GM18909 (cell line): ENCODE data around the gene DYRK4.

ENCODE experiments used
- ATAC-seq: cut with Tn5 transposase; IDR thresholded peaks from one replicate; pipeline ENCODE4 v1.9.1; 2021; ENCODE audit warnings: mild to moderate bottlenecking; ENCODE audit not compliant: unreplicated experiment, poor library complexity

The DYRK4 gene

GRCh38 chr12:4609071-4609470, 47.1 kb downstream of the DYRK4 start:
- no peak for ATAC-seq

DNA sequence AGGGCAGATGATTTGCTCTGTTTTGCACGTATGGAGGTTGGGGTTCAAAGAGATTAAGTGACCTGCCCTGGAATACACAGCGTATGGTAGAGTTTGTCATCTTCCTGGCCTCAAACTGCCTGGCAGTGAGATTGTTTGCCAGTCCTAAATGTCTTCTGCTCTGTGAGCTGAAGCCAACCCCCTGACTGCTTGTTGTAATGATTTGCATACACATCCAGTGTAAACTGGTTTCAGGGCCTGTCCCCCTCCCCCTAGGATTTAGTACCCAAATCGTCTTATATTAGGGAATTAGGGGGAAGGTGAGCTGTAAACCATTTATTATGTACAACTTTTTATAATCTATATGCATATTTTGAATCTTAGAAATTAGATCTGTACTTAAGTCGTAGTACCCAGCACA, 48.5 kb downstream of the DYRK4 start:
- ATAC-seq = no peak

- no peak for ATAC-seq
Observed at GRCh38 chr12:4615667-4616066, 53.7 kb downstream of the DYRK4 start.

DNA sequence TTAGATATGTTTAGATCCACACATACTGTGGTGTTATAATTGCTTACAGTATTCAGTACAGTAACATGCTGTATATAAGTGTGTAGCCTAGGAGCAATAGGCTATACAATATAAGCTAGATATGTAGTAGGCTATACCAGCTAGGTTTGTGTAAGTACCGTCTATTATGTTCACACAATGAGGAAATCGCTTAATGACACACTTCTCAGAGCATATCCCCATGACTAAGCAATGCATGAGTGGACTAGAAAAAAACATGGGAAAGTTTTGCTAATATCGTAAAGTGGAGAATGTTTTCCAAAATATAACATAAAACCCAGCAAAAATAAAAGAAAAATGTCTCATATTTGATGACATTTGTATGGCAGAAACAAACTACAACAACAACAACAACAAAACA, 59.5 kb downstream of the DYRK4 start:
- ATAC-seq = no peak

- no peak for ATAC-seq
Observed at GRCh38 chr12:4626543-4626942, 64.5 kb downstream of the DYRK4 start.

- ATAC-seq = no peak
Observed at GRCh38 chr12:4628406-4628805, 66.4 kb downstream of the DYRK4 start.

DNA sequence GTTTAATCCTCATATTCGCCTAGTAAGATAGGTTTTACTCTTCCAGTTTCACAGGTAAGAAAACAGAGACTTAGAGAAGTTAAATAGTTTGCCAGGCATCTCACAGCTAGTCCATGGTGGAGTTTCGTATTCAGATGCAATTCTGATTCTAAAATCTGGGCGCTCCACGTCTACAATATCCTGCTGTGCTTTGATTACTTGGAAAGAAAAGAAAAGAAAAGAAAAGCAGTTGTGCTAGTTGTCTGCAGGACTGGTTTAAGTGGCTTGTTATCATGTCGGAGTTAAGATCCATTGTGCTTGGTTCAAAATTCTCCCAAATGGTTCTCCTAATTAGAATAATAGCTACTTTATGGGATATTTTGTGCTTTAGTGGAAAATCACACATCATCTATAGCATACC, 68.3 kb downstream of the DYRK4 start:
- no peak for ATAC-seq

DNA sequence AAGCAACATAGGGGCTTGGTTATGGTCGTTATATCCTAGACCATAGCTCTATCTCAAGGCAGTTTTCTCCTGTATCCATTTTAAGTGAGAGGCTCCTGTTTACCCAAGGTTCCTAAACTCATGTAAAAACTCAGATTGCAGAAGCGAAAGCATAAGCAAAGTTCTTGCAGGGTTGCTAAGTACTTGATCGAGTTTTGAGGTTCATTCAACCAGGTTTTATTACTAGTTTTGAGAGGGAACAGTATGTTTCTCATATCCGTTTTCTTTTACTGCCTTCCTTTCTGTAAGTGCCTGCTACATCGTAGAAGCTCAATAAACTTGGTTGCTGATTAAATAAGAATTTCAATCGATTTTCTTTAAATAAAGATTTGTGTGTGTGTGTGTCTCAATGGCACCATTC, 81.7 kb downstream of the DYRK4 start:
- no peak for ATAC-seq

DNA sequence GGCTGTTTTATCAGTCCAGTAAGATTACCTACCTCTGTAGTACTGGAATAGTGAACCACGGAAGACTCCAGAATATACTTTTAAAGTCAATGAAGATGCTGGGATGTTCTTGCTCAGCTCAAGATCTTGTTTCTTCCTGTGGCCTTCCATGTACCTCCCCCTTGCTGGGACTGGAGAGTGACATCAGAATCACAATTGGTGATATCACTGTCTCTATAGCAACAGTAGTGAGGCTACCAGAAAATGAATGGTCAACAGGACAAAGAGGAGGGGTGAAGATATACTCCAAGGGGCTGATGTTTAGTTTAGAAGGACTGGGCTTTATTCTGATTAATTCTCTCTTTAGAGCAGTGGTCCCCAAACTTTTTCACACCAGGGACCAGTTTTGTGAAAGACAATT, 83.0 kb downstream of the DYRK4 start:
- ATAC-seq = no peak

- peak; percentile 24 for ATAC-seq
Observed at GRCh38 chr12:4648104-4648500, 86.1 kb downstream of the DYRK4 start.

DNA sequence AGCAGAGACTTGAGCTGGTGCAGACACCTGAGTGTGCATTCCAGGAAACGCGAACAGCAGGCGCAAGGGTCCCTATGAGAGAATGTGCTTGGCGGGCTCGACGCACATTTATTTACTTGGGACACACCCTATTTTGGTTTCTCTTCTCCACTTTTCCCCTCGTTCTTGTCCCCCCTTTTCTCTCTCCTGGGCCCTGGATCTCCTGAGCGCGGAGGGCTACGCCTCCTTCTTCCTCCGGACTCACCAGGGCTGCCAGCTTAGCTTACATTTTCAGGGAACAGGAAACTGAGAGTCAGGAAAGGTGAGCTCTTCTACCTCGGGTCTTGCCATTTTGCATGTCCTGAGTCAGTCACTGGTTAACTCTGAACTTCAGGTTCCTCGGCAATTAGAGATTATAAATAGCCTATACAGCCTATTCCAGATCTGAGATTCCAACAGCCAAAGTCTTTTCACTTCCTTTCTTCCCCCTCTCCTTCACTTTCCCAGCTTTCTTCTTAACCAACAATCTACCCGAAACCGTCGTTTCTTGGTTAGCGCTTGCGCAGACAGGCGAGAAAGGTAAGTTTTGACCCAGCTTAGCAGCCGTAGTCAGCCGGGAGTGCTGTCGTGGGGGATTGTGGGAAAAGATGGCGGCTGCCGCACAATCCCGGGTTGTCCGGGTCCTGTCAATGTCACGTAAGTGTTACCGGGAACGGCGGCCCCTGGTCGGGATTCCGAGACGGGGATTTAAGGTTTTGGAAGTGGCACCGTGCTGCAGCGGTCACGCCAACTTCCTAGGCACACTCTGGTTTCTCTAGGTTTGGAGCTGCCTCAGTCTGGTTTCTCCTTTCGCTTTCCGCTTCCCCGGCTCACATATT, 86.7 kb downstream of the DYRK4 start, which contains the start of the genes AKAP3 and NDUFA9:
Gene AKAP3, minus strand, starts transcription at position 551 of the 857 bp plus-strand sequence. CDS start 10,855 bp downstream, outside the sequence.
Gene NDUFA9, plus strand, starts transcription at position 614 of the 857 bp plus-strand sequence. Its CDS starts 13 bp downstream, at position 627.
- ATAC-seq = peak; percentile 89

- no peak for ATAC-seq
Observed at GRCh38 chr12:4649358-4649661, 87.3 kb downstream of the DYRK4 start.

DNA sequence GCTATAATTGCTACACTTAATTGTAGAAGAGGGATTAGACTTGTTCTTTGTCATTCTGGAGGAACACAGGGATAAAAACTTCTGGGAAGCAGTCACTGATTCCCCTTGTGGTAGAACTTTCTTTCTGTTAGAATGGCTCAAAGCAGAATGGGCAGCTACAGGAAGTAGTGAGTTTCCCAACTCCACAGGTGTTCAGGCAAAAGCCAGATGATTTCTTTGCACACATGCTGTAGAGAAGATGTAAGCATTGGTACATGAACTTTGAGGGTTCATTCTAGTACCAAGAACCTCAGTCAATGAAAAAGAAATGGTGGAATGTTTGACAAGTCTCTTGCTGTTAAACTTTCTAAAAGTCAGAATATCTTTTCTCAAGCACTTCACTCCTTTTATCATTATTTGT, 91.2 kb downstream of the DYRK4 start:
- no peak for ATAC-seq

DNA sequence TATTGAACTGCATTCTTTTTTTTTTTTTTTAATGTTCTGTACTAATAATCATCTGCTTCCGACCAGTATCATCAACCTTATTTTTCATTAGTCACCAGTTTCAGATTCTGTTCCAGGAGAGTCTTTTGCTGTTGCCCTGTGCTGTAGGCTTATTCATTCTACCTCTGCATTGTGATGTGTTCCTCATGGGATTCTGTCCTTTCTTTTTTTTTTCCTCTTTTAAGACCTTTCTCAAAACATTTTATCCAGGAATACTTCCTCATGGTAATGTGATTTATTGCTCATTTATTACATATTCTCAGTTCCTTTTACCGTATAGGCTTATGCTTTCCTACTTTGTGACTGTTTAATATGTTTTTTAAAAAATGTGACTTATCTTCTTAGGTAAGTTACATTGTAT, 91.7 kb downstream of the DYRK4 start:
- ATAC-seq = no peak
